Mucosa of stomach (tissue), 1 donor: Measurements from ENCODE around the gene PMEPA1.

ENCODE experiments used
- H3K27me3 ChIP-seq: one replicate; pipeline ENCODE4 v1.7.0; 2013; ENCODE audit warnings: mild to moderate bottlenecking, low read length; ENCODE audit not compliant: control insufficient read depth, insufficient read depth
- H3K36me3 ChIP-seq: one replicate; pipeline ENCODE4 v1.7.0; 2013; ENCODE audit warnings: low read length; ENCODE audit not compliant: control insufficient read depth, insufficient read depth
- H3K4me1 ChIP-seq: one replicate; pipeline ENCODE4 v1.7.0; 2013; ENCODE audit warnings: mild to moderate bottlenecking, low read length; ENCODE audit not compliant: control insufficient read depth, insufficient read depth
- H3K4me3 ChIP-seq: one replicate; pipeline ENCODE4 v1.7.0; 2013; ENCODE audit warnings: low read length
- H3K9ac ChIP-seq: one replicate; pipeline ENCODE4 v1.7.0; 2013; ENCODE audit warnings: mild to moderate bottlenecking, low read length, moderate library complexity
- H3K9me3 ChIP-seq: one replicate; pipeline ENCODE4 v1.7.0; 2013; ENCODE audit warnings: mild to moderate bottlenecking, low read length, moderate library complexity; ENCODE audit not compliant: control insufficient read depth
- donor health status: Pancreatic carcinoma.

Gene PMEPA1

GRCh38 chr20:57696401-57696961, 13.3 kb downstream of the PMEPA1 start:
- peaks cover 28% of the 10 kb centered on the region for H3K4me1 ChIP-seq

GRCh38 chr20:57695940-57696339, 13.9 kb downstream of the PMEPA1 start:
- Histone ChIP-seq H3K9ac (no peak overlapping the region), H3K9me3 (no peaks in the 10 kb centered on the region), H3K4me3 (no peak overlapping the region), H3K36me3 (no peaks in the 10 kb centered on the region), H3K4me1 (peaks cover 28% of the 10 kb centered on the region), H3K27me3 (no peaks in the 10 kb centered on the region)

More at GRCh38 chr20:57696401-57696961, 13.3 kb downstream of the PMEPA1 start:
- no peak overlapping the region for H3K4me3 ChIP-seq
- H3K9me3 ChIP-seq, result no peaks in the 10 kb centered on the region
- no peaks in the 10 kb centered on the region for H3K27me3 ChIP-seq
- H3K9ac ChIP-seq, result no peak overlapping the region
- no peaks in the 10 kb centered on the region for H3K36me3 ChIP-seq

GRCh38 chr20:57695012-57695411, 14.8 kb downstream of the PMEPA1 start:
- Histone ChIP-seq H3K9ac (no peak overlapping the region), H3K27me3 (no peaks in the 10 kb centered on the region), H3K4me3 (no peak overlapping the region), H3K4me1 (peaks cover 28% of the 10 kb centered on the region), H3K36me3 (no peaks in the 10 kb centered on the region), H3K9me3 (no peaks in the 10 kb centered on the region)

GRCh38 chr20:57694481-57694880, 15.3 kb downstream of the PMEPA1 start:
- Histone ChIP-seq H3K9ac (no peak overlapping the region), H3K36me3 (no peaks in the 10 kb centered on the region), H3K4me1 (peaks cover 28% of the 10 kb centered on the region), H3K27me3 (no peaks in the 10 kb centered on the region), H3K9me3 (no peaks in the 10 kb centered on the region), H3K4me3 (no peak overlapping the region)

- H3K27me3 ChIP-seq, result no peaks in the 10 kb centered on the region
- no peak overlapping the region for H3K9ac ChIP-seq
- no peaks in the 10 kb centered on the region for H3K9me3 ChIP-seq
- H3K36me3 ChIP-seq, result no peaks in the 10 kb centered on the region
- peaks cover 25% of the 10 kb centered on the region for H3K4me1 ChIP-seq
- H3K4me3 ChIP-seq, result no peak overlapping the region
These were observed 16.0 kb downstream of the PMEPA1 start for GRCh38 chr20:57693670-57694329.

- H3K9ac ChIP-seq, result no peak overlapping the region
- no peak overlapping the region for H3K4me3 ChIP-seq
- peaks cover 21% of the 10 kb centered on the region for H3K4me1 ChIP-seq
These were observed 16.7 kb downstream of the PMEPA1 start for GRCh38 chr20:57693002-57693582.

GRCh38 chr20:57692393-57692792, 17.4 kb downstream of the PMEPA1 start:
- H3K4me3 ChIP-seq, result no peak overlapping the region
- H3K9me3 ChIP-seq, result no peaks in the 10 kb centered on the region
- no peaks in the 10 kb centered on the region for H3K36me3 ChIP-seq
- no peaks in the 10 kb centered on the region for H3K27me3 ChIP-seq
- H3K4me1 ChIP-seq, result peaks cover 21% of the 10 kb centered on the region
- H3K9ac ChIP-seq, result no peak overlapping the region

More at GRCh38 chr20:57693002-57693582, 16.7 kb downstream of the PMEPA1 start:
- Histone ChIP-seq H3K36me3 (no peaks in the 10 kb centered on the region), H3K27me3 (no peaks in the 10 kb centered on the region), H3K9me3 (no peaks in the 10 kb centered on the region)

GRCh38 chr20:57691699-57692098, 18.1 kb downstream of the PMEPA1 start:
- Histone ChIP-seq H3K4me1 (peaks cover 21% of the 10 kb centered on the region), H3K9me3 (no peaks in the 10 kb centered on the region), H3K4me3 (no peak overlapping the region), H3K27me3 (no peaks in the 10 kb centered on the region), H3K36me3 (no peaks in the 10 kb centered on the region), H3K9ac (no peak overlapping the region)

GRCh38 chr20:57690525-57690924, 19.3 kb downstream of the PMEPA1 start:
- no peaks in the 10 kb centered on the region for H3K27me3 ChIP-seq

GRCh38 chr20:57689745-57690481, 19.9 kb downstream of the PMEPA1 start:
- H3K9me3 ChIP-seq, result no peaks in the 10 kb centered on the region
- H3K9ac ChIP-seq, result no peak overlapping the region
- no peak overlapping the region for H3K4me3 ChIP-seq
- no peaks in the 10 kb centered on the region for H3K27me3 ChIP-seq
- H3K36me3 ChIP-seq, result no peaks in the 10 kb centered on the region
- peaks cover 6% of the 10 kb centered on the region for H3K4me1 ChIP-seq

More at GRCh38 chr20:57690525-57690924, 19.3 kb downstream of the PMEPA1 start:
- Histone ChIP-seq H3K9ac (no peak overlapping the region), H3K9me3 (no peaks in the 10 kb centered on the region), H3K4me3 (no peak overlapping the region), H3K36me3 (no peaks in the 10 kb centered on the region), H3K4me1 (peaks cover 13% of the 10 kb centered on the region)

- no peak overlapping the region for H3K4me3 ChIP-seq
- H3K27me3 ChIP-seq, result no peaks in the 10 kb centered on the region
- H3K36me3 ChIP-seq, result no peaks in the 10 kb centered on the region
- H3K4me1 ChIP-seq, result no peaks in the 10 kb centered on the region
- no peak overlapping the region for H3K9ac ChIP-seq
- no peaks in the 10 kb centered on the region for H3K9me3 ChIP-seq
These were observed 21.0 kb downstream of the PMEPA1 start for GRCh38 chr20:57688864-57689263.

GRCh38 chr20:57688295-57688694, 21.5 kb downstream of the PMEPA1 start:
- no peaks in the 10 kb centered on the region for H3K4me1 ChIP-seq
- no peak overlapping the region for H3K4me3 ChIP-seq
- no peaks in the 10 kb centered on the region for H3K9me3 ChIP-seq
- no peaks in the 10 kb centered on the region for H3K27me3 ChIP-seq
- no peaks in the 10 kb centered on the region for H3K36me3 ChIP-seq
- no peak overlapping the region for H3K9ac ChIP-seq
